Thyroid gland (tissue), 4 donors: ENCODE measurements around the gene CRELD1. TPM values are rescaled to one million over a fixed set of nuclear protein-coding genes. Genes with fewer than 3 reads are reported as not detected.
"Not testable (repeated sequence)": the region's sequence is repeated elsewhere in the genome, so short reads cannot be mapped to it uniquely, and the experiment has no call there.

Experiments
- DNase-seq, 2 donors: peaks; one replicate each; pipeline ENCODE4 v3.0.0-alpha.2; 2019
- H3K27ac ChIP-seq, 3 donors: fragments of 200-600 bp; sonication (generic); 1 replicate in 2 of 3; 2 replicates in 1 of 3; pipeline ENCODE4 v1.5.1; 2016 to 2019; ENCODE audit warnings: mild to moderate bottlenecking in 1 of 3, moderate library complexity in 1 of 3
- H3K27me3 ChIP-seq: fragments of 200-600 bp; sonication (generic); one replicate; pipeline ENCODE4 v1.5.1; 2019
- H3K36me3 ChIP-seq, 2 donors: fragments of 200-600 bp; sonication (generic); one replicate each; pipeline ENCODE4 v1.5.1; 2016 to 2019
- H3K4me1 ChIP-seq, 2 donors: fragments of 200-600 bp; sonication (generic); one replicate each; pipeline ENCODE4 v1.5.1; 2017 to 2019
- H3K4me3 ChIP-seq, 3 donors: fragments of 200-600 bp; sonication (generic); replicated peaks in 1 of 3; 1 replicate in 2 of 3; 2 replicates in 1 of 3; pipeline ENCODE4 v1.5.1; 2016; ENCODE audit warnings: mild to moderate bottlenecking in 1 of 3
- H3K9me3 ChIP-seq: fragments of 200-600 bp; sonication (generic); one replicate; pipeline ENCODE4 v1.5.1; 2017
- POLR2A ChIP-seq, 2 donors: fragments of 450-650 bp; IDR thresholded peaks; one replicate each; pipeline ENCODE4 v1.6.1; 2017; ENCODE audit warnings: antibody characterized with exemption in 2 of 2, mild to moderate bottlenecking in 2 of 2, moderate library complexity in 1 of 2
- WGBS, 2 donors: methylation state at CpG; one replicate each; pipeline ENCODE4 v1.1.5; 2017; 5-methylcytosine and 5-hydroxymethylcytosine counted together
- intact Hi-C: fragments of 100-400 bp; cut with DNase I; formaldehyde crosslinking; loops from one replicate; pipeline ENCODE4 v1.15.1; 2023
- total RNA-seq, 4 donors: library from RNA; depleted of rRNA; stranded (reverse); fragments of >200 nt; gene quantifications; one replicate each; pipeline ENCODE4 v1.2.3, GENCODE V29; 2016
- TF ChIP-seq, protein P1 (sequence below), 6 experiments: fragments of 200-600 bp in 3 of 6; fragments of 450-650 bp in 3 of 6; sonication (generic) in 3 of 6; IDR thresholded peaks; one replicate each; pipeline ENCODE4 v1.5.1; 2016 to 2019; ENCODE audit warnings: antibody characterized with exemption in 6 of 6, mild to moderate bottlenecking in 2 of 6, inconsistent platforms in 1 of 6, moderate library complexity in 1 of 6

Gene CRELD1
- total RNA-seq, 4 donors from 2014 or later = 57.3 to 192 (median 96.7) TPM

DNA sequence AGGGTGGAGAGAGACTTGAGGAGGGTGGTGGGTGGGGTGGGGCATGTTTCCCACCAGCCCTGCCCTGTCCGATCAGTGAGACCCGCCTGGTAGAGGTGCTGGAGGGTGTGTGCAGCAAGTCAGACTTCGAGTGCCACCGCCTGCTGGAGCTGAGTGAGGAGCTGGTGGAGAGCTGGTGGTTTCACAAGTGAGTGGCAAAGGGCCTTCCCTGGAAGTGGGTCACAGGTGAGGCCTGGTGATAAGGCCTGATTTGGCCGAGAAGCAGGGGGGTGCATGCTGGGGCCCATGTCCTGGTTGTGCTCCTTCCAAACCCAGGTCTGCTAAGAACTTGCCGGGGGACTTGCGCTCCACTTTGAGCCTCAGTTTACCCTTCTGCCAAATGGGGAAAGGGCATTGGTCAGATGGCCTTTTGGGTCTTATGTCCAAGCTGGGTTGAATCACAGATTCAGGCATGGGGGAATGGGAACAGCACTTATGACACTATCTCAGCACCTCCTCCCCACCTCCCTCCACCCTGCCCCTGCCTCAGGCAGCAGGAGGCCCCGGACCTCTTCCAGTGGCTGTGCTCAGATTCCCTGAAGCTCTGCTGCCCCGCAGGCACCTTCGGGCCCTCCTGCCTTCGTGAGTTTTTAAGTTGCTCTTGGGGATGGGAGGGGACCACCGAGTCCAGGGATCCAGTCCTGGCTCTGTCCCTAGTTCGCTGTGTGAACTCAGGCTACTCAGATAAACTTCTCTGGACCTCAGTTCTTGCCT lies 4.0 kb downstream of the CRELD1 start:
- Histone ChIP-seq H3K27me3 (no peaks in the 10 kb centered on the region), H3K9me3 (no peaks in the 10 kb centered on the region), H3K36me3 (peaks cover 14 to 29% of the 10 kb centered on the region in 2 donors), H3K27ac (no peak overlapping the region), H3K4me1 (peaks cover 20 to 38% of the 10 kb centered on the region in 2 donors), H3K4me3 (no peak overlapping the region)
- WGBS, 2 donors = 91 to 94% methylated on average over 13 of the region's 13 CpGs
- TF ChIP-seq, protein P1, sequence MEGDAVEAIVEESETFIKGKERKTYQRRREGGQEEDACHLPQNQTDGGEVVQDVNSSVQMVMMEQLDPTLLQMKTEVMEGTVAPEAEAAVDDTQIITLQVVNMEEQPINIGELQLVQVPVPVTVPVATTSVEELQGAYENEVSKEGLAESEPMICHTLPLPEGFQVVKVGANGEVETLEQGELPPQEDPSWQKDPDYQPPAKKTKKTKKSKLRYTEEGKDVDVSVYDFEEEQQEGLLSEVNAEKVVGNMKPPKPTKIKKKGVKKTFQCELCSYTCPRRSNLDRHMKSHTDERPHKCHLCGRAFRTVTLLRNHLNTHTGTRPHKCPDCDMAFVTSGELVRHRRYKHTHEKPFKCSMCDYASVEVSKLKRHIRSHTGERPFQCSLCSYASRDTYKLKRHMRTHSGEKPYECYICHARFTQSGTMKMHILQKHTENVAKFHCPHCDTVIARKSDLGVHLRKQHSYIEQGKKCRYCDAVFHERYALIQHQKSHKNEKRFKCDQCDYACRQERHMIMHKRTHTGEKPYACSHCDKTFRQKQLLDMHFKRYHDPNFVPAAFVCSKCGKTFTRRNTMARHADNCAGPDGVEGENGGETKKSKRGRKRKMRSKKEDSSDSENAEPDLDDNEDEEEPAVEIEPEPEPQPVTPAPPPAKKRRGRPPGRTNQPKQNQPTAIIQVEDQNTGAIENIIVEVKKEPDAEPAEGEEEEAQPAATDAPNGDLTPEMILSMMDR (IDR thresholded peaks at IDR 0.05) = no peak
- TF ChIP-seq POLR2A (IDR thresholded peaks at IDR 0.05) = no peak
- DNase-seq = no peak
- intact Hi-C loops = no loop called here

DNA sequence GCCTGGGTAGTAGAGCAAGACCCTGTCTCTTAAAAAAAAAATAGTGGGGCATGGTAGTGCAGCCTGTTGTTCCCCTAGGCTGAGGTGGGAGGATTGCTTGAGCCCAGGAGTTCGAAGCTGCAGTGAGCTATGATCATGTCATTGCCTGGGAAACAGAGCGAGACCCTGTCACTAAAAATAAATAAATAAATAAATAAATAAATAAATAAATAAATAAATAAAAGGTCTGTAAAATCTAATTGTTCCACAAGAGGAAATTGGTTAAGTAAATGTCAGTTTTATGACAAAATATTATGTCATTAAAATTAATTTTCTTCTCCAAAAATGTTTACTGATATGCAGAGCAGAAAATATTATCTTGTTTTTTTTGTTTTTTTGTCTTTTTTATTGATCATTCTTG lies 5.3 kb downstream of the CRELD1 start:
- 91 to 92% methylated on average over 2 of the region's 2 CpGs for WGBS, 2 donors
- no peak for DNase-seq
- no peaks in the 10 kb centered on the region for H3K27me3 ChIP-seq
- H3K27ac ChIP-seq = no peak overlapping the region
- TF ChIP-seq POLR2A (IDR thresholded peaks at IDR 0.05) = no peak
- TF ChIP-seq, protein P1 (IDR thresholded peaks at IDR 0.05) = no peak
- no peak overlapping the region for H3K4me3 ChIP-seq
- no peaks in the 10 kb centered on the region for H3K9me3 ChIP-seq
- intact Hi-C loops = no loop called here
- peaks cover 14 to 33% of the 10 kb centered on the region in 2 donors for H3K36me3 ChIP-seq
- H3K4me1 ChIP-seq = peaks cover 20 to 38% of the 10 kb centered on the region in 2 donors

DNA sequence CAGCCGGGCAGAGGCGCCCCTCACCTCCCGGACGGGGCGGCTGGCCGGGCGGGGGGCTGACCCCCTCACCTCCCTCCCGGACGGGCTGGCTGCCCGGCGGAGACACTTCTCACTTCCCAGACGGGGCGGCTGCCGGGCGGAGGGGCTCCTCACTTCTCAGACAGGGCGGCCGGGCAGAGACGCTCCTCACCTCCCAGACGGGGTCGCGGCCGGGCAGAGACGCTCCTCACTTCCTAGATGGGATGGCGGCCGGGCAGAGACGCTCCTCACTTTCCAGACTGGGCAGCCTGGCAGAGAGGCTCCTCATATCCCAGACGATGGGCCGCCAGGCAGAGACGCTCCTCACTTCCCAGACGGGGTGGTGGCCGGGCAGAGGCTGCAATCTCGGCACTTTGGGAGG lies 6.3 kb downstream of the CRELD1 start:
- H3K4me3 ChIP-seq, H3K27ac ChIP-seq, DNase-seq, H3K27me3 ChIP-seq, H3K9me3 ChIP-seq: not testable (repeated sequence)
- 96 to 100% methylated on average over 3 to 21 of the region's 32 CpGs for WGBS, 2 donors
- intact Hi-C loops = loop anchor here (10.0 kb wide), 1 partner anchor 85 kb away; the partner anchor contains the start of gene FANCD2
- Histone ChIP-seq H3K4me1 (peaks cover 12 to 31% of the 10 kb centered on the region in 2 donors), H3K36me3 (peaks cover 14 to 33% of the 10 kb centered on the region in 2 donors)

DNA sequence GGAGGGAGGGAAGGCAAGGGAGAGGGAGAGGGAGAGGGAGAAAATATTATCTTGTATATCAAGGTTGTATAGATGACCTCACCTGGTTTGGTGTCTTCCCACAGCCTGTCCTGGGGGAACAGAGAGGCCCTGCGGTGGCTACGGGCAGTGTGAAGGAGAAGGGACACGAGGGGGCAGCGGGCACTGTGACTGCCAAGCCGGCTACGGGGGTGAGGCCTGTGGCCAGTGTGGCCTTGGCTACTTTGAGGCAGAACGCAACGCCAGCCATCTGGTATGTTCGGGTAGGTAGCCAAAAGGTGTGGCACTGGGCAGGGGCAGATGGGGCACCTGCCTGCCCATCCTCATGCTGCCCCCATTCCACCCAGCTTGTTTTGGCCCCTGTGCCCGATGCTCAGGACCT lies 7.1 kb downstream of the CRELD1 start:
- H3K9me3 ChIP-seq = no peaks in the 10 kb centered on the region
- H3K27me3 ChIP-seq = no peaks in the 10 kb centered on the region
- 95% methylated on average over 9 to 10 of the region's 10 CpGs for WGBS, 2 donors
- no peak overlapping the region for H3K27ac ChIP-seq
- TF ChIP-seq POLR2A (IDR thresholded peaks at IDR 0.05) = no peak
- TF ChIP-seq, protein P1 (IDR thresholded peaks at IDR 0.05) = no peak
- intact Hi-C loops = loop anchor here (10.0 kb wide), 1 partner anchor 84 kb away; the partner anchor contains the start of gene FANCD2
- H3K36me3 ChIP-seq = peaks cover 14 to 33% of the 10 kb centered on the region in 2 donors
- peaks cover 3 to 22% of the 10 kb centered on the region in 2 donors for H3K4me1 ChIP-seq
- H3K4me3 ChIP-seq = no peak overlapping the region
- no peak for DNase-seq

DNA sequence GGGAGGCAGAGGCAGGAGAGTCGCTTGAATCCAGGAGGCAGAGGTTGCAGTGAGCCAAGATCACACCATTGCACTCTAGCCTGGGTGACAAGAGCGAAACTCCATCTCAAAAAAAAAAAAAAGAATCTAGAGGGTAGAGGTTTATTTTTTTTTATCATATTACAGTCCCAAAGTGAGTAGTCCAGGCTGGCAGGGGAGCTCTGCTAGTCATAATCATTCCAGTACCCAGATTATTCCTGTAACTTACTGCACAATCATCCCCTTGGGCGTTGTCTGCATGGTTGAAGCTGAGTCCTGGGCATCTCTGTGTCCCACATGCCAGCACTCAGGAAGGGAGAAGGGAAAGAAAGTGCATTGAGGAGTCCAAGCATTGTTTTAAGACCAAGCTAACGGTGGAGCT lies 8.5 kb downstream of the CRELD1 start:
- WGBS, 2 donors = 86 to 94% methylated on average over 4 of the region's 4 CpGs
- intact Hi-C loops = loop anchor here (10.0 kb wide), 1 partner anchor 83 kb away; the partner anchor contains the start of gene FANCD2
- H3K27ac ChIP-seq = no peak overlapping the region
- no peaks in the 10 kb centered on the region for H3K27me3 ChIP-seq
- no peak for TF ChIP-seq POLR2A (IDR thresholded peaks at IDR 0.05)
- TF ChIP-seq, protein P1 (IDR thresholded peaks at IDR 0.05) = no peak
- H3K4me1 ChIP-seq = peaks cover 5 to 14% of the 10 kb centered on the region in 2 donors
- H3K4me3 ChIP-seq = no peak overlapping the region
- DNase-seq = no peak
- peaks cover 14 to 26% of the 10 kb centered on the region in 2 donors for H3K36me3 ChIP-seq
- H3K9me3 ChIP-seq = no peaks in the 10 kb centered on the region
